CD14-positive monocyte (primary cell): ENCODE results near the gene CHCHD6. TPM values are rescaled to one million over a fixed set of nuclear protein-coding genes. Genes with fewer than 3 reads are reported as not detected.

Experiments
- DNase-seq, 3 donors: peaks; one replicate each; pipeline ENCODE4 v3.0.0-alpha.2; 2011 to 2022
- H2AFZ ChIP-seq: 2 replicates; pipeline ENCODE4 v1.6.0; 2012; ENCODE audit warnings: mild to moderate bottlenecking, low read depth, low read length, inconsistent platforms; ENCODE audit not compliant: insufficient read depth, poor library complexity, severe bottlenecking
- H3K27ac ChIP-seq, 2 donors: 1 replicate in 1 of 2; 2 replicates in 1 of 2; pipeline ENCODE4 v1.5.1; 2012 to 2013; ENCODE audit warnings: low read length in 2 of 2, control low read depth in 1 of 2, inconsistent platforms in 1 of 2, low read depth in 1 of 2, mild to moderate bottlenecking in 1 of 2
- H3K27me3 ChIP-seq, 2 donors: one replicate each; pipeline versions ENCODE4 v1.6.0 to v1.6.1; 2011 to 2013; ENCODE audit warnings: low read length in 2 of 2; ENCODE audit not compliant: control insufficient read depth in 2 of 2, insufficient read depth in 2 of 2
- H3K36me3 ChIP-seq, 2 donors: replicated peaks in 1 of 2; 1 replicate in 1 of 2; 2 replicates in 1 of 2; pipeline versions ENCODE4 v1.5.1 to v1.6.1; 2012 to 2013; ENCODE audit warnings: low read length in 2 of 2, control low read depth in 1 of 2, inconsistent platforms in 1 of 2, mild to moderate bottlenecking in 1 of 2; ENCODE audit not compliant: insufficient read depth in 2 of 2, control insufficient read depth in 1 of 2
- H3K4me1 ChIP-seq, 2 donors: 1 replicate in 1 of 2; 2 replicates in 1 of 2; pipeline versions ENCODE4 v1.5.1 to v1.6.1; 2012 to 2013; ENCODE audit warnings: low read length in 2 of 2, control low read depth in 1 of 2, inconsistent platforms in 1 of 2, mild to moderate bottlenecking in 1 of 2, moderate library complexity in 1 of 2; ENCODE audit not compliant: insufficient read depth in 2 of 2, control insufficient read depth in 1 of 2
- H3K4me2 ChIP-seq: replicated peaks from 2 replicates; pipeline ENCODE3; 2012; ENCODE audit warnings: low read length, moderate library complexity, mild to moderate bottlenecking; ENCODE audit not compliant: poor library complexity, severe bottlenecking; ENCODE audit errors: extremely low read depth
- H3K4me3 ChIP-seq, 3 experiments: fragments of 200-600 bp in 1 of 3; sonication (generic) in 1 of 3; replicated peaks in 1 of 3; 1 replicate in 2 of 3; 2 replicates in 1 of 3; pipeline ENCODE4 v1.5.1; 2011 to 2013; ENCODE audit warnings: low read length in 3 of 3, mild to moderate bottlenecking in 3 of 3, control low read depth in 2 of 3, low read depth in 2 of 3, inconsistent platforms in 1 of 3, moderate library complexity in 1 of 3
- H3K79me2 ChIP-seq: 2 replicates; pipeline ENCODE4 v1.6.0; 2012; ENCODE audit warnings: mild to moderate bottlenecking, control low read depth, inconsistent platforms, low read length, moderate library complexity; ENCODE audit not compliant: insufficient read depth
- H3K9ac ChIP-seq: 2 replicates; pipeline ENCODE4 v1.6.0; 2017; ENCODE audit warnings: low read length, mild to moderate bottlenecking; ENCODE audit not compliant: insufficient read depth, poor library complexity, severe bottlenecking
- H3K9me3 ChIP-seq, 2 donors: replicated peaks in 1 of 2; 1 replicate in 1 of 2; 2 replicates in 1 of 2; pipeline versions ENCODE4 v1.5.1 to v1.6.1; 2012 to 2013; ENCODE audit warnings: low read length in 2 of 2, control low read depth in 1 of 2; ENCODE audit not compliant: control insufficient read depth in 1 of 2, insufficient read depth in 1 of 2
- H4K20me1 ChIP-seq: 2 replicates; pipeline ENCODE4 v1.6.0; 2012; ENCODE audit warnings: mild to moderate bottlenecking, low read length, control low read depth, moderate library complexity; ENCODE audit not compliant: insufficient read depth
- H3K27ac Mint-ChIP-seq, 7 donors: one replicate each; pipeline ENCODE4 v1.8.0; 2020; ENCODE audit warnings: mild to moderate bottlenecking in 7 of 7, mixed read lengths in 7 of 7, moderate library complexity in 6 of 7, inconsistent platforms in 2 of 7
- H3K27me3 Mint-ChIP-seq, 3 donors: one replicate each; pipeline ENCODE4 v1.8.0; 2021 to 2022; ENCODE audit warnings: low read depth in 3 of 3, mild to moderate bottlenecking in 3 of 3, mixed read lengths in 3 of 3, moderate library complexity in 3 of 3, inconsistent platforms in 1 of 3
- H3K36me3 Mint-ChIP-seq, 2 donors: one replicate each; pipeline ENCODE4 v1.8.0; 2020; ENCODE audit warnings: mixed read lengths in 2 of 2, inconsistent platforms in 1 of 2, mild to moderate bottlenecking in 1 of 2
- H3K4me1 Mint-ChIP-seq: one replicate; pipeline ENCODE4 v1.8.0; 2020; ENCODE audit warnings: mild to moderate bottlenecking, mixed read lengths
- H3K4me3 Mint-ChIP-seq, 2 donors: one replicate each; pipeline ENCODE4 v1.8.0; 2020; ENCODE audit warnings: mild to moderate bottlenecking in 2 of 2, mixed read lengths in 2 of 2, moderate library complexity in 1 of 2
- H3K9me3 Mint-ChIP-seq, 7 donors: one replicate each; pipeline ENCODE4 v1.8.0; 2020 to 2022; ENCODE audit warnings: mixed read lengths in 7 of 7, mild to moderate bottlenecking in 6 of 7, moderate library complexity in 6 of 7, inconsistent platforms in 2 of 7
- WGBS: methylation state at CpG from one replicate; pipeline ENCODE4 v1.1.5; 2013; ENCODE audit warnings: missing lambda C conversion rate; ENCODE audit not compliant: insufficient coverage; 5-methylcytosine and 5-hydroxymethylcytosine counted together
- intact Hi-C, 2 donors: fragments of 100-400 bp; cut with micrococcal nuclease; formaldehyde crosslinking; loops; one replicate each; pipeline versions ENCODE4 v1.15.0 to v1.15.1; 2023
- polyA plus RNA-seq, 3 donors: library from polyadenylated mRNA; depleted of rRNA in 1 of 3; unstranded in 2 of 3; stranded (reverse) in 1 of 3; fragments of 300-500 nt in 2 of 3; fragments of >200 nt in 1 of 3; fragmentation: Illumina TruSeq in 2 of 3; gene quantifications; 1 replicate in 2 of 3; 2 replicates in 1 of 3; pipeline ENCODE4 v1.2.3, GENCODE V29; 2012 to 2021
- TF ChIP-seq, protein P1 (sequence below): fragments of 200-600 bp; IDR thresholded peaks from one replicate; pipeline ENCODE4 v1.8.0; 2022; ENCODE audit warnings: antibody characterized with exemption, mild to moderate bottlenecking

CHCHD6 gene
- polyA plus RNA-seq, 3 donors: 1.1 to 1.8 (median 1.8) TPM

GRCh38 chr3:126696701-126697267 lies 7.3 kb upstream of the CHCHD6 start:
- Mint-ChIP-seq H3K27me3 (peaks cover 11 to 46% (median 24%) of the 10 kb centered on the region in 3 donors), H3K4me3 (no peak overlapping the region), H3K9me3 (peaks cover 0 to 3% (median 0%) of the 10 kb centered on the region in 7 donors), H3K27ac (peak overlapping the region in 2 of 7 donors; percentile 27 to 66), H3K36me3 (no peaks in the 10 kb centered on the region), H3K4me1 (peaks cover 2% of the 10 kb centered on the region)
- Histone ChIP-seq H3K79me2 (no peaks in the 10 kb centered on the region), H3K27ac (no peak overlapping the region), H3K9me3 (no peaks in the 10 kb centered on the region), H3K4me2 (no peak overlapping the region), H3K4me3 (no peak overlapping the region), H2AFZ (no peak overlapping the region), H4K20me1 (no peaks in the 10 kb centered on the region), H3K9ac (no peak overlapping the region), H3K27me3 (peaks cover 2 to 9% of the 10 kb centered on the region in 2 donors), H3K36me3 (no peaks in the 10 kb centered on the region), H3K4me1 (no peaks in the 10 kb centered on the region)
- intact Hi-C loops: no loop called here
- 83% methylated on average over 3 of the region's 5 CpGs for WGBS
- TF ChIP-seq, protein P1, sequence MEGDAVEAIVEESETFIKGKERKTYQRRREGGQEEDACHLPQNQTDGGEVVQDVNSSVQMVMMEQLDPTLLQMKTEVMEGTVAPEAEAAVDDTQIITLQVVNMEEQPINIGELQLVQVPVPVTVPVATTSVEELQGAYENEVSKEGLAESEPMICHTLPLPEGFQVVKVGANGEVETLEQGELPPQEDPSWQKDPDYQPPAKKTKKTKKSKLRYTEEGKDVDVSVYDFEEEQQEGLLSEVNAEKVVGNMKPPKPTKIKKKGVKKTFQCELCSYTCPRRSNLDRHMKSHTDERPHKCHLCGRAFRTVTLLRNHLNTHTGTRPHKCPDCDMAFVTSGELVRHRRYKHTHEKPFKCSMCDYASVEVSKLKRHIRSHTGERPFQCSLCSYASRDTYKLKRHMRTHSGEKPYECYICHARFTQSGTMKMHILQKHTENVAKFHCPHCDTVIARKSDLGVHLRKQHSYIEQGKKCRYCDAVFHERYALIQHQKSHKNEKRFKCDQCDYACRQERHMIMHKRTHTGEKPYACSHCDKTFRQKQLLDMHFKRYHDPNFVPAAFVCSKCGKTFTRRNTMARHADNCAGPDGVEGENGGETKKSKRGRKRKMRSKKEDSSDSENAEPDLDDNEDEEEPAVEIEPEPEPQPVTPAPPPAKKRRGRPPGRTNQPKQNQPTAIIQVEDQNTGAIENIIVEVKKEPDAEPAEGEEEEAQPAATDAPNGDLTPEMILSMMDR: no peak
- no peak for DNase-seq

GRCh38 chr3:126699011-126699410 lies 5.0 kb upstream of the CHCHD6 start:
- peaks cover 8 to 9% of the 10 kb centered on the region in 2 donors for H3K4me1 ChIP-seq
- no peaks in the 10 kb centered on the region for H3K79me2 ChIP-seq
- WGBS: 94% methylated on average over 3 of the region's 7 CpGs
- H3K4me2 ChIP-seq: no peak overlapping the region
- peaks cover 9 to 27% of the 10 kb centered on the region in 2 donors for H3K27me3 ChIP-seq
- H3K9me3 Mint-ChIP-seq: peaks cover 0 to 3% (median 0%) of the 10 kb centered on the region in 7 donors
- DNase-seq: no peak
- no peaks in the 10 kb centered on the region for H4K20me1 ChIP-seq
- H3K36me3 Mint-ChIP-seq: no peaks in the 10 kb centered on the region
- intact Hi-C loops: no loop called here
- peak overlapping the region in 1 of 2 donors; percentile 6 for H3K4me3 Mint-ChIP-seq
- no peak overlapping the region for H3K4me3 ChIP-seq
- no peak overlapping the region for H3K27ac ChIP-seq
- H3K36me3 ChIP-seq: no peaks in the 10 kb centered on the region
- peaks cover 28 to 60% (median 39%) of the 10 kb centered on the region in 3 donors for H3K27me3 Mint-ChIP-seq
- H3K4me1 Mint-ChIP-seq: peaks cover 8% of the 10 kb centered on the region
- H3K27ac Mint-ChIP-seq: no peak overlapping the region
- no peak overlapping the region for H2AFZ ChIP-seq
- no peak overlapping the region for H3K9ac ChIP-seq
- H3K9me3 ChIP-seq: no peaks in the 10 kb centered on the region
- TF ChIP-seq, protein P1: no peak
